C4-2B (cell line): Measurements from ENCODE around the gene ERCC5.

Experiments used
- ZFX ChIP-seq: fragments of 450-650 bp; IDR thresholded peaks from 2 replicates; pipeline ENCODE4 v1.6.1; 2017
- TF ChIP-seq, protein P1 (sequence below): fragments of 450-650 bp; conservative IDR thresholded peaks from 2 replicates; pipeline ENCODE4 v1.5.1; 2017; ENCODE audit warnings: mild to moderate bottlenecking

DNA sequence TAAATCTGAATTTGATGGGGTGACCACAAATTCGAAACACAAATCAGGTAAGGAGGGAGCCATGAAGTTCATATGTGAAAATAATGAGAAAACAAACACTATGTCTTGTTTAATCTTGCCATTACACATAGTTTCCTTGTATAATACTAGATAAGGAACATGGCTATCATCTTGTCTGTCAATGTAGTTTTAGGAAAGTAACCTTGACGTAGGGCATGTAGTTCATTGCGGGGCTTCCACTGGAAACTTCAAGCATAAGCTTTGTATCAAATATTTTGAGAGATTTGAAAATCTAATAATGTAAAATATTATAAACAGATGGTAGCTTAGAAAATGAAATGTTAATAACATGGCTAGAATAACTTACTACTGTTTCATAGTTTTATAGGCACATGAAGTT lies 38.1 kb upstream of the ERCC5 start:
- TF ChIP-seq, protein P1, sequence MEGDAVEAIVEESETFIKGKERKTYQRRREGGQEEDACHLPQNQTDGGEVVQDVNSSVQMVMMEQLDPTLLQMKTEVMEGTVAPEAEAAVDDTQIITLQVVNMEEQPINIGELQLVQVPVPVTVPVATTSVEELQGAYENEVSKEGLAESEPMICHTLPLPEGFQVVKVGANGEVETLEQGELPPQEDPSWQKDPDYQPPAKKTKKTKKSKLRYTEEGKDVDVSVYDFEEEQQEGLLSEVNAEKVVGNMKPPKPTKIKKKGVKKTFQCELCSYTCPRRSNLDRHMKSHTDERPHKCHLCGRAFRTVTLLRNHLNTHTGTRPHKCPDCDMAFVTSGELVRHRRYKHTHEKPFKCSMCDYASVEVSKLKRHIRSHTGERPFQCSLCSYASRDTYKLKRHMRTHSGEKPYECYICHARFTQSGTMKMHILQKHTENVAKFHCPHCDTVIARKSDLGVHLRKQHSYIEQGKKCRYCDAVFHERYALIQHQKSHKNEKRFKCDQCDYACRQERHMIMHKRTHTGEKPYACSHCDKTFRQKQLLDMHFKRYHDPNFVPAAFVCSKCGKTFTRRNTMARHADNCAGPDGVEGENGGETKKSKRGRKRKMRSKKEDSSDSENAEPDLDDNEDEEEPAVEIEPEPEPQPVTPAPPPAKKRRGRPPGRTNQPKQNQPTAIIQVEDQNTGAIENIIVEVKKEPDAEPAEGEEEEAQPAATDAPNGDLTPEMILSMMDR = no peak
- no peak for TF ChIP-seq ZFX
